GM13976 (cell line): ENCODE measurements around the gene TMEM250.

Source experiments
- DNase-seq: peaks from one replicate; pipeline ENCODE4 v3.0.0; 2012; ENCODE audit warnings: low spot score
- in situ Hi-C: fragments of 300-500 bp; cut with MboI; formaldehyde crosslinking; loops from one replicate; pipeline ENCODE4 v1.12.0; 2022; ENCODE audit warnings: low sequenced_read_pairs, mixed read lengths, inconsistent platforms; ENCODE audit not compliant: unreplicated experiment
- TF ChIP-seq, protein P1 (sequence below): IDR thresholded peaks from 2 replicates; pipeline ENCODE4 v1.5.1; 2012; ENCODE audit warnings: borderline replicate concordance, mild to moderate bottlenecking; ENCODE audit not compliant: insufficient read depth; ENCODE audit errors: extremely low read depth, missing control alignments, control extremely low read depth

Gene TMEM250

DNA sequence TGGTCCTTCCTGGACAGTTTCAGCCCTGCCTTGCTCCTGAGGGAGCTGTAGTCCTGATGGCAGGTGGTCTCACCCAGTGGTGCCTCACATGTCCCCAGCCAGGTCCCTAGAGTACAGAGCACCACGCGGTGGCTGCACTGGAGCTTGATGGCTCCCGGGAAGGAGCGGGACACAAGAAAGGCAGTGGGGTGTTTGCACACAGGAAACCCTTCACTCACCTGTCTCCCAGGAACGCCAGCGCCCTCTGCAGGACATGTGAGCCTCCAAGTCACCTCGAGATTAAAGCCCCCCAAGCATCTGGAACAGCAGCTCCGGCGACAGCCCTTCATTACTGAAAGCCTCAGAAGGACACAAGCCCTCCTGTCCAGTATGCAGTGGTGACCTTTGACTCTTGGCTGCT is 19.9 kb upstream of the TMEM250 start:
- peak; percentile 66 for DNase-seq
- in situ Hi-C loops = no loop called here
- TF ChIP-seq, protein P1, sequence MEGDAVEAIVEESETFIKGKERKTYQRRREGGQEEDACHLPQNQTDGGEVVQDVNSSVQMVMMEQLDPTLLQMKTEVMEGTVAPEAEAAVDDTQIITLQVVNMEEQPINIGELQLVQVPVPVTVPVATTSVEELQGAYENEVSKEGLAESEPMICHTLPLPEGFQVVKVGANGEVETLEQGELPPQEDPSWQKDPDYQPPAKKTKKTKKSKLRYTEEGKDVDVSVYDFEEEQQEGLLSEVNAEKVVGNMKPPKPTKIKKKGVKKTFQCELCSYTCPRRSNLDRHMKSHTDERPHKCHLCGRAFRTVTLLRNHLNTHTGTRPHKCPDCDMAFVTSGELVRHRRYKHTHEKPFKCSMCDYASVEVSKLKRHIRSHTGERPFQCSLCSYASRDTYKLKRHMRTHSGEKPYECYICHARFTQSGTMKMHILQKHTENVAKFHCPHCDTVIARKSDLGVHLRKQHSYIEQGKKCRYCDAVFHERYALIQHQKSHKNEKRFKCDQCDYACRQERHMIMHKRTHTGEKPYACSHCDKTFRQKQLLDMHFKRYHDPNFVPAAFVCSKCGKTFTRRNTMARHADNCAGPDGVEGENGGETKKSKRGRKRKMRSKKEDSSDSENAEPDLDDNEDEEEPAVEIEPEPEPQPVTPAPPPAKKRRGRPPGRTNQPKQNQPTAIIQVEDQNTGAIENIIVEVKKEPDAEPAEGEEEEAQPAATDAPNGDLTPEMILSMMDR = no peak

DNA sequence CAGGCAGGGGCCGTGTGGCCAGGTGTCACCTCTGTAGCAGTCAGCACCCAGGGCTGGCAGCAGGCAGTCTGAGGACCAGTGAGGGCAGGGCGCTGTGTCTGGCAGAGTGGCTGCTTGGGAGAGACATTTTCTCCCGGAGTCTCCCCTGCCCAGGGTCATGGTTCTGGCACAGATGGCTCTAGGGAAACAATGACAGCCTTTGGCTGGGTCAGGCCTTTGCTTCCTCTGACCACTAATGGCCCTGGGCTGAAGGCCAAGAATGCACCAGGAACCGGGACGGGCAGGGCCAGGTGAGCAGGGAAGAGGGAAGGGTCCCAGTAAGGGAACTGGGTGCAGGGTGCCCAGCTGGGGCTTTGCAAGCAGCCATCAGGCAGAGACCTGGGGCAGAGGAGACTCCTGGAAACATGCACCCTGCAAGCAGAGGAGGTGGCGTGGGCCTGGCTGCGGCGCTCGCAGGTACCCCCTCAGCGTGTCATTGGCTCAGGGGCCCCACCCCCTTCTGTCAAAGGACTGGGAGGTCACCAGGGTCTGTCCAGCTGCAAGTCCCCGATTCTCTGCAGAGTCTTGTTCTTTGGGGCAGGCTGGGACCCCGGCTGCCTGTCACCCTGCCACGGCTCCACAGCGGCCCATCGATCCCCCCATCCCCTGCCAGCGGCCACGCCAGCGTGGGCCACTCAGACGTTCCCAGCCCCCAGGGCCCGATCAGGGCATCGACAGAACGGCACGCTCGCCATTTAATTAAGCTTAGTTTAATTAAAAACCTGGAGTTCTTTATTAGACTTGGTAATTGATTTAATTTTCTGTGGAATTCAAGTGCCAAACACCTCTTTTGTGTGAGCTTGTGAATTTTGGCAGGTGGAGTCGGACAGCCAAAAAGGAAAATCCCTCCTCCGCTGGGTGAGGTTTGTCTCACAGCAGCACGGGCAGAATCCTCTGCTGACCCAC is 18.9 kb upstream of the TMEM250 start:
- TF ChIP-seq, protein P1 = no peak
- no peak for DNase-seq
- in situ Hi-C loops = no loop called here

DNA sequence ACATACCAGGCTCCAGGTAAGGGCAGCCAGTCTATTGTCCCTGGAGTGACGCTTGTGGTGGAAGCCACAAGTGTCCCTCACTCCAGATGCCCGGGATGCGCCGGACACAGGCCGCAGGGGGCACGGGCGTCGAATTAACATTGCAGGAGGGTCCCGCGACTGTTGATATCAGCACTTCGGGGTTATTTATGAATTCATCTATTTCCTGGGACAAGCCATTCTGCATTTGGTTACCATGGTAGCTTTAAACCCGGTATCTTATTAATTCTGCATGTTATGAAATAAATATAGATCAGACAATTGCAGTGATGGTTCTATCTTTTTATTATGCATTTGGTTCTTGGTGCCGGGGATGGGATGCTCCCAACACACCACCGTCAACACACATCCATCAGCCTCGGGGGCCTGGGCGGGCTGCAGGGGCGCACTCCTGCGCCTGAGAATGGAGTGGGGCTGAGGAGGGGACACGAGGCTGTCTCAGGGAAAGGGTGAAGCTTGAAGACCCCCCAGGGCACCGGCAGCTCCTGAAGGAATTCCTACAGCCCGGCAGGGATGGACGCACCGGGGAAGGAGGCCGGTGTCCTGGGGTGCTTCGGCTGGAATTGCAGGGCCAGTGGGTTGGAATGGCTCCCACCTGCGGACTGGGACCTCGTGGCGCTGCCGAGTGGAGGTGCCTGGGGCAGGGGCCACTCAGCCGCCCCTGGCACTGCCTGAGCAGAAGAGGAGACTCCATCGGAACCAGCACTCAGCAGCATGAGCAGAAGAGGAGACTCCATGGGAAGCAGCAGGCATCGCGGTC is 17.7 kb upstream of the TMEM250 start:
- in situ Hi-C loops = no loop called here
- no peak for DNase-seq

DNA sequence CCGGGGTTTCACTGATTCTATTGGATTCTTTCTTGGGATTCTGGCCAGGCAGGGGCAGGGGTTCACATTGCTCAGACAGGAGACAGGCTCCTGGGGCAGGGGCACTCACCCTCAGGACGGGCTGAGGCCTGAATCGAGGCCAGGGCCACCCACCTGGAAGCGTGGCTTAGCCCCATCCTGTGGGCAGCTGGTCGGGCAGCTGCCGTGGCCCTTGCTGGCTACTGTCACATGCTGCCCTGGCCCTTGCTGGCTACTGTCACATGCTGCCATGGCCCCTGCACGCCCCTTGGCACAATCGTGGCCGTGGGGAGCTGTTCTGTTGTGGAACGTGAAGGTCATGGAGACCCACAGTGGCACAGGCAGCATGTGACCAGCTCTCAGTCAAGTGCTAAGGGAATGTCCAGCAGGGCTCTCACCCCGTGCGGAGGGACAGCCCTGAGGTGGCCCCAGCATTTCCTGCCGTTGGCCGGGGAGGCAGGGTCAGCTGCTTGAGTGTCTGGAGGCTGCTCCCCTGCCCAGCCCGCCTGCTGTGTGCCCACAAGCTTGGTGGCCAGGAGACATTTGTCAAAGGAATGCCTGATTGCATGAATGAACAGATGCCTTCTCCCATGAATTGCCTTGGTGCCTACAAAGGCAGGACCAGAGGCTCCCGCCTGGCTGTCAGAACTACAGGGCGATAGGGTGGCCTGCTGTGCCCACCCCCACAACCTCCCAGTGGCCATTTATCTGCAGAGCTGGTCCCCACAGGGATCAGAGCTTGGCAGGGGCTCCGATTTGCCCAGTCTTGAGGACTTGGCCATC is 16.9 kb upstream of the TMEM250 start:
- in situ Hi-C loops = no loop called here
- DNase-seq = no peak

More for the DNA sequence above, 17.7 kb upstream of the TMEM250 start:
- TF ChIP-seq, protein P1 = no peak

DNA sequence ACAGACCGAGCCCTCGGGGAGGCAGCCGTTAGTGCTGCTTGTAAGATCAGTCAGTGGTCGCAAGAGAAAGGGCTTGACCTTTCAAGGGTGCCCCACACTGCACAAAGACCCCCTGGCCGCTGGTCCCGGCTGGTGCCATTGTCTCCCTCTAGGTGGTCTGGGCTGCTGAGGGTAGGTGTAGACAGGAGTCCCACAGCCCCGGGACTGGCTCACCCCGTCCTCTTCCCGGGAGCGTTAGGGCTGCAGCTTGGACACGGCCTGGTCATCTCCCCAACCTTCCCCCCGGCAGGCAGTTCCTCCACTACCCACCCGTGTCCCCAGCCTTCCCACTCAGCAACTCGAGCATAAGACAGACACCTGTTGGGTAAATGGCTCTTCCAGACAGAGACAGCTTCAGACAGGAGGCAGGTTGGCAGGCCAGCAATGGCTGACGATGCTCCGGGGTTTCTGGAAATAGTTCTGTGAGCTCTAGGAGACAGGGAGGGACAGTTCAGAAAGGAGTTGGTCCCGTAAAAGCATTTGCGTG is 15.3 kb upstream of the TMEM250 start:
- in situ Hi-C loops = no loop called here
- no peak for DNase-seq
- TF ChIP-seq, protein P1 = no peak

More for the DNA sequence above, 16.9 kb upstream of the TMEM250 start:
- TF ChIP-seq, protein P1 = no peak
